ENCODE results near the gene MYBL2.

DNA sequence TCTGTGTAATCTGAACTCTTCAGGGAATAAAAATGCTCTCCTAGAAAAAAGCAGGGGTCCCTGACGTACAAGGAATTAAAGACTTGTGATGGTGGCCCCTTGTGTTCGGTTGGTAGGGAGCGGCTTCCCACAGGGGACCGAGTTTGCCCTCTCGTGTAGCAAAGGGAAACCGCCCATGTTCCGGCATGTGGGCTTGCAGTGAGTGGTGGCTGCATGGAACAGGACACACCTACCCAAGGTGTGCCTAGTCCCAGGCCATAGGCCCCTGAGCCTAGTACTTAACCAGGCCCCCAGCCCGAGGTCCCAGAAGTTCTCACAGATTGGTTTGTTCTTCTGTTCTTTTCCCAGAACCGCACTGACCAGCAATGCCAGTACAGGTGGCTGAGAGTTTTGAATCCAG, 15.5 kb downstream of the MYBL2 start:
- no peak for TF ChIP-seq CTCF (IDR thresholded peaks at IDR 0.05; ENCODE audit: low read depth, low read length, missing input control)
- TF ChIP-seq REST (IDR thresholded peaks at IDR 0.05) = no peak
